ENCODE data around the gene SPATA24. TPM values are rescaled to one million over a fixed set of nuclear protein-coding genes. Genes with fewer than 3 reads are reported as not detected.

The SPATA24 gene
- total and polyA plus RNA-seq, 2 of the 13 experiments (the other 11 are each of a cell fraction or from before 2014, with no cell fraction given) = 6.0 to 11.1 TPM

DNA sequence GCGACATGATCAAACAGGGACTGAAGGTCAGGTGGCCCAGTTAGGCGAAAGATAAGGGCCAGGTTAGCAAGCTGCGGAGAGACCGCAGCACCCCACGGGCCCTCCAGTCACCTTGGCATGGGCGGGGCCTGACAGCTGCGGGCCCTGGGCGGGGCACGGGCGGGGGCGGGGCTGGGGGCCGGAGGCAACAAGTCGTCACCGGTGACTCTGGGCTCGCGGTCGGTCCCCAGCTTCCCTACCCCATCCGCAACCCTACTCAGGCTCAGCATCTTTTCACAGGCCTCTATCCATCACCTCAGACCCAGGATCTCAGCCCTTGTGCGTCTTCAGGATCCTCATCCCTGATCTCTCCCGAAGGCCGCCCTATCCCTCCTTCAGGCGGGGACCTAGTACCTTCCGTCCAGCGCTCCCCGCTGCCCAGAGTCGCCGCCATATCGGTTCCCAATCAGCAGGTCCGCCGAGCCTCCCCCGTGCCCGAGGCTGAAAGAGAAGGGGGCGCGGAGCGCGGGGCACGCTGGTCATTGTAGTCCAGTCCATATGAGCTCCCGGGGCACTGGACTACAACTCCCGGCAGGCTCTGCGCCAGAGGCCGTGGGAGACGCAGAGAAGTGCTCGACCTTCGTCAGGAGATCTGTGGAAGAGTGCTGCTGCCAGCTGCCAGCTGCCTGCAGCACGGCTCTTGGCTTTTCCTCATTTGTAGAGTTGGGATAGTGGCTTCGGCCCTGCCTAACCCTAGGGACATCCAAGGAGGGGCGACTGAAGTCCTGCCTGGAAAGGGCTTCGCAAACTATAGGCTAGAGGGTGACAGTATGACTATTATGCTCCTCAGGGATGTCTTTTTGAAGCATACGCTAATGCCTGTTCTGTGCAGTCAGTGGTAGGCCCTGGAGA lies 35.4 kb upstream of the SPATA24 start, which contains the start of gene DNAJC18 (continued):
- peak; percentile 61; the same call in 1 of the 2 replicates for TF ChIP-seq CBFB (CRISPR knock-in tag; IDR thresholded peaks at IDR 0.05)
- TF ChIP-seq KAT8 (CRISPR knock-in tag; IDR thresholded peaks at IDR 0.05) = peak; percentile 70
- peak; percentile 64; the same call in 1 of the 2 replicates for TF ChIP-seq ZNF124 (CRISPR knock-in tag; IDR thresholded peaks at IDR 0.05)
- no peak for TF ChIP-seq KLF6 (CRISPR knock-in tag; IDR thresholded peaks at IDR 0.05)
- TF ChIP-seq, protein P1, sequence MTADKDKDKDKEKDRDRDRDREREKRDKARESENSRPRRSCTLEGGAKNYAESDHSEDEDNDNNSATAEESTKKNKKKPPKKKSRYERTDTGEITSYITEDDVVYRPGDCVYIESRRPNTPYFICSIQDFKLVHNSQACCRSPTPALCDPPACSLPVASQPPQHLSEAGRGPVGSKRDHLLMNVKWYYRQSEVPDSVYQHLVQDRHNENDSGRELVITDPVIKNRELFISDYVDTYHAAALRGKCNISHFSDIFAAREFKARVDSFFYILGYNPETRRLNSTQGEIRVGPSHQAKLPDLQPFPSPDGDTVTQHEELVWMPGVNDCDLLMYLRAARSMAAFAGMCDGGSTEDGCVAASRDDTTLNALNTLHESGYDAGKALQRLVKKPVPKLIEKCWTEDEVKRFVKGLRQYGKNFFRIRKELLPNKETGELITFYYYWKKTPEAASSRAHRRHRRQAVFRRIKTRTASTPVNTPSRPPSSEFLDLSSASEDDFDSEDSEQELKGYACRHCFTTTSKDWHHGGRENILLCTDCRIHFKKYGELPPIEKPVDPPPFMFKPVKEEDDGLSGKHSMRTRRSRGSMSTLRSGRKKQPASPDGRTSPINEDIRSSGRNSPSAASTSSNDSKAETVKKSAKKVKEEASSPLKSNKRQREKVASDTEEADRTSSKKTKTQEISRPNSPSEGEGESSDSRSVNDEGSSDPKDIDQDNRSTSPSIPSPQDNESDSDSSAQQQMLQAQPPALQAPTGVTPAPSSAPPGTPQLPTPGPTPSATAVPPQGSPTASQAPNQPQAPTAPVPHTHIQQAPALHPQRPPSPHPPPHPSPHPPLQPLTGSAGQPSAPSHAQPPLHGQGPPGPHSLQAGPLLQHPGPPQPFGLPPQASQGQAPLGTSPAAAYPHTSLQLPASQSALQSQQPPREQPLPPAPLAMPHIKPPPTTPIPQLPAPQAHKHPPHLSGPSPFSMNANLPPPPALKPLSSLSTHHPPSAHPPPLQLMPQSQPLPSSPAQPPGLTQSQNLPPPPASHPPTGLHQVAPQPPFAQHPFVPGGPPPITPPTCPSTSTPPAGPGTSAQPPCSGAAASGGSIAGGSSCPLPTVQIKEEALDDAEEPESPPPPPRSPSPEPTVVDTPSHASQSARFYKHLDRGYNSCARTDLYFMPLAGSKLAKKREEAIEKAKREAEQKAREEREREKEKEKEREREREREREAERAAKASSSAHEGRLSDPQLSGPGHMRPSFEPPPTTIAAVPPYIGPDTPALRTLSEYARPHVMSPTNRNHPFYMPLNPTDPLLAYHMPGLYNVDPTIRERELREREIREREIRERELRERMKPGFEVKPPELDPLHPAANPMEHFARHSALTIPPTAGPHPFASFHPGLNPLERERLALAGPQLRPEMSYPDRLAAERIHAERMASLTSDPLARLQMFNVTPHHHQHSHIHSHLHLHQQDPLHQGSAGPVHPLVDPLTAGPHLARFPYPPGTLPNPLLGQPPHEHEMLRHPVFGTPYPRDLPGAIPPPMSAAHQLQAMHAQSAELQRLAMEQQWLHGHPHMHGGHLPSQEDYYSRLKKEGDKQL (CRISPR knock-in tag; IDR thresholded peaks at IDR 0.05; ENCODE audit: low read depth) = no peak
- TF ChIP-seq ZNF430 (CRISPR knock-in tag; IDR thresholded peaks at IDR 0.05) = no peak
- TF ChIP-seq, protein P2, sequence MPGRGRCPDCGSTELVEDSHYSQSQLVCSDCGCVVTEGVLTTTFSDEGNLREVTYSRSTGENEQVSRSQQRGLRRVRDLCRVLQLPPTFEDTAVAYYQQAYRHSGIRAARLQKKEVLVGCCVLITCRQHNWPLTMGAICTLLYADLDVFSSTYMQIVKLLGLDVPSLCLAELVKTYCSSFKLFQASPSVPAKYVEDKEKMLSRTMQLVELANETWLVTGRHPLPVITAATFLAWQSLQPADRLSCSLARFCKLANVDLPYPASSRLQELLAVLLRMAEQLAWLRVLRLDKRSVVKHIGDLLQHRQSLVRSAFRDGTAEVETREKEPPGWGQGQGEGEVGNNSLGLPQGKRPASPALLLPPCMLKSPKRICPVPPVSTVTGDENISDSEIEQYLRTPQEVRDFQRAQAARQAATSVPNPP (CRISPR knock-in tag; IDR thresholded peaks at IDR 0.05) = no peak
- TF ChIP-seq ZFP36L1 (CRISPR knock-in tag; IDR thresholded peaks at IDR 0.05) = no peak
- TF ChIP-seq MAF1 (CRISPR knock-in tag; IDR thresholded peaks at IDR 0.05; ENCODE audit: borderline replicate concordance) = no peak
- no peak for TF ChIP-seq ZNF282 (IDR thresholded peaks at IDR 0.05; ENCODE audit: partially characterized antibody)
- no peak for TF ChIP-seq JUNB (CRISPR knock-in tag; IDR thresholded peaks at IDR 0.05; ENCODE audit: borderline replicate concordance)
- TF ChIP-seq ZNF674 (CRISPR knock-in tag; IDR thresholded peaks at IDR 0.05; ENCODE audit: low read depth) = 0 out of 2 replicates have a peak, but pooled peaks have one; percentile 33
- TF ChIP-seq THAP11 (CRISPR knock-in tag; IDR thresholded peaks at IDR 0.05) = peak; percentile 100
- TF ChIP-seq, protein P3, sequence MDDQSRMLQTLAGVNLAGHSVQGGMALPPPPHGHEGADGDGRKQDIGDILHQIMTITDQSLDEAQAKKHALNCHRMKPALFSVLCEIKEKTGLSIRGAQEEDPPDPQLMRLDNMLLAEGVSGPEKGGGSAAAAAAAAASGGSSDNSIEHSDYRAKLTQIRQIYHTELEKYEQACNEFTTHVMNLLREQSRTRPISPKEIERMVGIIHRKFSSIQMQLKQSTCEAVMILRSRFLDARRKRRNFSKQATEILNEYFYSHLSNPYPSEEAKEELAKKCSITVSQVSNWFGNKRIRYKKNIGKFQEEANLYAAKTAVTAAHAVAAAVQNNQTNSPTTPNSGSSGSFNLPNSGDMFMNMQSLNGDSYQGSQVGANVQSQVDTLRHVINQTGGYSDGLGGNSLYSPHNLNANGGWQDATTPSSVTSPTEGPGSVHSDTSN (CRISPR knock-in tag; IDR thresholded peaks at IDR 0.05; ENCODE audit: borderline replicate concordance) = no peak
- TF ChIP-seq, protein P4, sequence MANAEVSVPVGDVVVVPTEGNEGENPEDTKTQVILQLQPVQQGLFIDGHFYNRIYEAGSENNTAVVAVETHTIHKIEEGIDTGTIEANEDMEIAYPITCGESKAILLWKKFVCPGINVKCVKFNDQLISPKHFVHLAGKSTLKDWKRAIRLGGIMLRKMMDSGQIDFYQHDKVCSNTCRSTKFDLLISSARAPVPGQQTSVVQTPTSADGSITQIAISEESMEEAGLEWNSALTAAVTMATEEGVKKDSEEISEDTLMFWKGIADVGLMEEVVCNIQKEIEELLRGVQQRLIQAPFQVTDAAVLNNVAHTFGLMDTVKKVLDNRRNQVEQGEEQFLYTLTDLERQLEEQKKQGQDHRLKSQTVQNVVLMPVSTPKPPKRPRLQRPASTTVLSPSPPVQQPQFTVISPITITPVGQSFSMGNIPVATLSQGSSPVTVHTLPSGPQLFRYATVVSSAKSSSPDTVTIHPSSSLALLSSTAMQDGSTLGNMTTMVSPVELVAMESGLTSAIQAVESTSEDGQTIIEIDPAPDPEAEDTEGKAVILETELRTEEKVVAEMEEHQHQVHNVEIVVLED (CRISPR knock-in tag; IDR thresholded peaks at IDR 0.05; ENCODE audit: borderline replicate concordance) = peak; percentile 90
- TF ChIP-seq TEAD3 (CRISPR knock-in tag; optimal IDR thresholded peaks at IDR 0.05; ENCODE audit: borderline replicate concordance) = no peak
- TF ChIP-seq GTF2F1 (IDR thresholded peaks at IDR 0.05; ENCODE audit: low read length) = no peak
- no peak for TF ChIP-seq KLF11 (CRISPR knock-in tag; IDR thresholded peaks at IDR 0.05)
- no peak for TF ChIP-seq ARNT (IDR thresholded peaks at IDR 0.05)
- TF ChIP-seq NKX3-1 (CRISPR knock-in tag; IDR thresholded peaks at IDR 0.05) = no peak

Measured in HepG2 (cell line).